ENCODE measurements around the gene ZZZ3. TPM values are rescaled to one million over a fixed set of nuclear protein-coding genes. Genes with fewer than 3 reads are reported as not detected.

The ZZZ3 gene
- total and polyA plus RNA-seq, 2 of the 8 experiments (the other 6 are each of a cell fraction or from before 2014, with no cell fraction given): 12.8 to 54.6 TPM

GRCh38 chr1:77683160-77684148 is 996 bp upstream of the ZZZ3 start (continued):
- TF ChIP-seq KDM4A (IDR thresholded peaks at IDR 0.05; ENCODE audit: low read depth, low read length, severe bottlenecking): peak; percentile 37
- no peak for TF ChIP-seq JUN (IDR thresholded peaks at IDR 0.05; ENCODE audit: low read depth, low read length)
- TF ChIP-seq TAF7 (optimal IDR thresholded peaks at IDR 0.05; ENCODE audit: borderline replicate concordance, low read depth, low read length): peak; percentile 69
- TF ChIP-seq GTF2F1 (IDR thresholded peaks at IDR 0.05; ENCODE audit: borderline replicate concordance, low read depth, low read length): 0 out of 2 replicates have a peak, but pooled peaks have one; percentile 20
- no peak for TF ChIP-seq CEBPB (IDR thresholded peaks at IDR 0.05; ENCODE audit: low read depth, low read length)
- peak in 1 of 2 experiments; percentile 45; a peak in 1 of 3 replicates for TF ChIP-seq EP300 (IDR thresholded peaks at IDR 0.05; ENCODE audit: borderline replicate concordance in 1 of 2, low read depth in 2 of 2, low read length in 2 of 2)
- TF ChIP-seq, protein P1, sequence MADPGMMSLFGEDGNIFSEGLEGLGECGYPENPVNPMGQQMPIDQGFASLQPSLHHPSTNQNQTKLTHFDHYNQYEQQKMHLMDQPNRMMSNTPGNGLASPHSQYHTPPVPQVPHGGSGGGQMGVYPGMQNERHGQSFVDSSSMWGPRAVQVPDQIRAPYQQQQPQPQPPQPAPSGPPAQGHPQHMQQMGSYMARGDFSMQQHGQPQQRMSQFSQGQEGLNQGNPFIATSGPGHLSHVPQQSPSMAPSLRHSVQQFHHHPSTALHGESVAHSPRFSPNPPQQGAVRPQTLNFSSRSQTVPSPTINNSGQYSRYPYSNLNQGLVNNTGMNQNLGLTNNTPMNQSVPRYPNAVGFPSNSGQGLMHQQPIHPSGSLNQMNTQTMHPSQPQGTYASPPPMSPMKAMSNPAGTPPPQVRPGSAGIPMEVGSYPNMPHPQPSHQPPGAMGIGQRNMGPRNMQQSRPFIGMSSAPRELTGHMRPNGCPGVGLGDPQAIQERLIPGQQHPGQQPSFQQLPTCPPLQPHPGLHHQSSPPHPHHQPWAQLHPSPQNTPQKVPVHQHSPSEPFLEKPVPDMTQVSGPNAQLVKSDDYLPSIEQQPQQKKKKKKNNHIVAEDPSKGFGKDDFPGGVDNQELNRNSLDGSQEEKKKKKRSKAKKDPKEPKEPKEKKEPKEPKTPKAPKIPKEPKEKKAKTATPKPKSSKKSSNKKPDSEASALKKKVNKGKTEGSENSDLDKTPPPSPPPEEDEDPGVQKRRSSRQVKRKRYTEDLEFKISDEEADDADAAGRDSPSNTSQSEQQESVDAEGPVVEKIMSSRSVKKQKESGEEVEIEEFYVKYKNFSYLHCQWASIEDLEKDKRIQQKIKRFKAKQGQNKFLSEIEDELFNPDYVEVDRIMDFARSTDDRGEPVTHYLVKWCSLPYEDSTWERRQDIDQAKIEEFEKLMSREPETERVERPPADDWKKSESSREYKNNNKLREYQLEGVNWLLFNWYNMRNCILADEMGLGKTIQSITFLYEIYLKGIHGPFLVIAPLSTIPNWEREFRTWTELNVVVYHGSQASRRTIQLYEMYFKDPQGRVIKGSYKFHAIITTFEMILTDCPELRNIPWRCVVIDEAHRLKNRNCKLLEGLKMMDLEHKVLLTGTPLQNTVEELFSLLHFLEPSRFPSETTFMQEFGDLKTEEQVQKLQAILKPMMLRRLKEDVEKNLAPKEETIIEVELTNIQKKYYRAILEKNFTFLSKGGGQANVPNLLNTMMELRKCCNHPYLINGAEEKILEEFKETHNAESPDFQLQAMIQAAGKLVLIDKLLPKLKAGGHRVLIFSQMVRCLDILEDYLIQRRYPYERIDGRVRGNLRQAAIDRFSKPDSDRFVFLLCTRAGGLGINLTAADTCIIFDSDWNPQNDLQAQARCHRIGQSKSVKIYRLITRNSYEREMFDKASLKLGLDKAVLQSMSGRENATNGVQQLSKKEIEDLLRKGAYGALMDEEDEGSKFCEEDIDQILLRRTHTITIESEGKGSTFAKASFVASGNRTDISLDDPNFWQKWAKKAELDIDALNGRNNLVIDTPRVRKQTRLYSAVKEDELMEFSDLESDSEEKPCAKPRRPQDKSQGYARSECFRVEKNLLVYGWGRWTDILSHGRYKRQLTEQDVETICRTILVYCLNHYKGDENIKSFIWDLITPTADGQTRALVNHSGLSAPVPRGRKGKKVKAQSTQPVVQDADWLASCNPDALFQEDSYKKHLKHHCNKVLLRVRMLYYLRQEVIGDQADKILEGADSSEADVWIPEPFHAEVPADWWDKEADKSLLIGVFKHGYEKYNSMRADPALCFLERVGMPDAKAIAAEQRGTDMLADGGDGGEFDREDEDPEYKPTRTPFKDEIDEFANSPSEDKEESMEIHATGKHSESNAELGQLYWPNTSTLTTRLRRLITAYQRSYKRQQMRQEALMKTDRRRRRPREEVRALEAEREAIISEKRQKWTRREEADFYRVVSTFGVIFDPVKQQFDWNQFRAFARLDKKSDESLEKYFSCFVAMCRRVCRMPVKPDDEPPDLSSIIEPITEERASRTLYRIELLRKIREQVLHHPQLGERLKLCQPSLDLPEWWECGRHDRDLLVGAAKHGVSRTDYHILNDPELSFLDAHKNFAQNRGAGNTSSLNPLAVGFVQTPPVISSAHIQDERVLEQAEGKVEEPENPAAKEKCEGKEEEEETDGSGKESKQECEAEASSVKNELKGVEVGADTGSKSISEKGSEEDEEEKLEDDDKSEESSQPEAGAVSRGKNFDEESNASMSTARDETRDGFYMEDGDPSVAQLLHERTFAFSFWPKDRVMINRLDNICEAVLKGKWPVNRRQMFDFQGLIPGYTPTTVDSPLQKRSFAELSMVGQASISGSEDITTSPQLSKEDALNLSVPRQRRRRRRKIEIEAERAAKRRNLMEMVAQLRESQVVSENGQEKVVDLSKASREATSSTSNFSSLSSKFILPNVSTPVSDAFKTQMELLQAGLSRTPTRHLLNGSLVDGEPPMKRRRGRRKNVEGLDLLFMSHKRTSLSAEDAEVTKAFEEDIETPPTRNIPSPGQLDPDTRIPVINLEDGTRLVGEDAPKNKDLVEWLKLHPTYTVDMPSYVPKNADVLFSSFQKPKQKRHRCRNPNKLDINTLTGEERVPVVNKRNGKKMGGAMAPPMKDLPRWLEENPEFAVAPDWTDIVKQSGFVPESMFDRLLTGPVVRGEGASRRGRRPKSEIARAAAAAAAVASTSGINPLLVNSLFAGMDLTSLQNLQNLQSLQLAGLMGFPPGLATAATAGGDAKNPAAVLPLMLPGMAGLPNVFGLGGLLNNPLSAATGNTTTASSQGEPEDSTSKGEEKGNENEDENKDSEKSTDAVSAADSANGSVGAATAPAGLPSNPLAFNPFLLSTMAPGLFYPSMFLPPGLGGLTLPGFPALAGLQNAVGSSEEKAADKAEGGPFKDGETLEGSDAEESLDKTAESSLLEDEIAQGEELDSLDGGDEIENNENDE (IDR thresholded peaks at IDR 0.05; ENCODE audit: insufficient replicate concordance, low read length): no peak

Data from H1 (cell line).